HFF-Myc (cell line): ENCODE measurements around the gene SORCS2.

Experiments
- DNase-seq: peaks from one replicate; pipeline ENCODE4 v3.0.0-alpha.2; 2011; ENCODE audit warnings: low read depth; ENCODE audit errors: extremely low read depth
- H3K4me3 ChIP-seq: replicated peaks from 2 replicates; pipeline ENCODE4 v1.5.1; 2011; ENCODE audit warnings: low read depth, mild to moderate bottlenecking, control low read depth, low read length
- CTCF ChIP-seq: IDR thresholded peaks from 2 replicates; pipeline ENCODE4 v1.5.1; 2012; ENCODE audit warnings: mild to moderate bottlenecking, low read depth, low read length, control low read depth; ENCODE audit errors: missing control alignments

Gene SORCS2

GRCh38 chr4:7661066-7661748 is 468.9 kb downstream of the SORCS2 start:
- no peak overlapping the region for H3K4me3 ChIP-seq
- DNase-seq = no peak
- no peak for TF ChIP-seq CTCF

- DNase-seq = no peak
- H3K4me3 ChIP-seq = no peak overlapping the region
- TF ChIP-seq CTCF = no peak
Observed at GRCh38 chr4:7661846-7662506, 469.6 kb downstream of the SORCS2 start.

GRCh38 chr4:7662507-7662846 is 470.1 kb downstream of the SORCS2 start:
- no peak for TF ChIP-seq CTCF
- no peak for DNase-seq
- no peak overlapping the region for H3K4me3 ChIP-seq

GRCh38 chr4:7663075-7663541 is 470.8 kb downstream of the SORCS2 start:
- TF ChIP-seq CTCF = no peak
- no peak overlapping the region for H3K4me3 ChIP-seq
- DNase-seq = no peak

- no peak for DNase-seq
- TF ChIP-seq CTCF = no peak
- H3K4me3 ChIP-seq = no peak overlapping the region
Observed at GRCh38 chr4:7664106-7664505, 471.8 kb downstream of the SORCS2 start.

GRCh38 chr4:7665321-7665720 is 473.0 kb downstream of the SORCS2 start:
- no peak for TF ChIP-seq CTCF

More at GRCh38 chr4:7665321-7665720, 473.0 kb downstream of the SORCS2 start:
- no peak for DNase-seq
- no peak overlapping the region for H3K4me3 ChIP-seq
